MM.1S (cell line): ENCODE data around the gene NPFF.

ENCODE experiments used
- DNase-seq: peaks from one replicate; pipeline ENCODE4 v3.0.0-alpha.2; 2015
- H2AFZ ChIP-seq: fragments of 300-600 bp; sonication (generic); 2 replicates; pipeline ENCODE4 v1.6.0; 2016; ENCODE audit warnings: antibody characterized with exemption, low read length
- H3F3A ChIP-seq: fragments of 300-600 bp; sonication (generic); 2 replicates; pipeline ENCODE4 v1.6.1; 2016; ENCODE audit warnings: mild to moderate bottlenecking, antibody characterized with exemption, low read length, moderate library complexity, mixed read lengths; ENCODE audit not compliant: insufficient read depth
- H3K27ac ChIP-seq: fragments of 300-600 bp; sonication (generic); 2 replicates; pipeline ENCODE4 v1.5.1; 2016; ENCODE audit warnings: mild to moderate bottlenecking, low read length
- H3K27me3 ChIP-seq: fragments of 300-600 bp; sonication (generic); replicated peaks from 2 replicates; pipeline ENCODE4 v1.6.0; 2016; ENCODE audit warnings: low read length; ENCODE audit not compliant: insufficient read depth
- H3K36me3 ChIP-seq: fragments of 300-600 bp; sonication (generic); replicated peaks from 2 replicates; pipeline ENCODE4 v1.6.1; 2016; ENCODE audit warnings: mild to moderate bottlenecking, low read length, mixed read lengths; ENCODE audit not compliant: insufficient read depth
- H3K4me1 ChIP-seq: fragments of 300-600 bp; sonication (generic); 2 replicates; pipeline ENCODE4 v1.6.1; 2016; ENCODE audit warnings: low read length, mixed read lengths
- H3K4me2 ChIP-seq: fragments of 300-600 bp; sonication (generic); 2 replicates; pipeline ENCODE4 v1.6.0; 2016; ENCODE audit warnings: low read depth, low read length
- H3K4me3 ChIP-seq: fragments of 300-600 bp; sonication (generic); 2 replicates; pipeline ENCODE4 v1.5.1; 2016; ENCODE audit warnings: low read length, mixed read lengths
- H3K79me2 ChIP-seq: fragments of 300-600 bp; sonication (generic); 2 replicates; pipeline ENCODE4 v1.6.1; 2016; ENCODE audit warnings: mixed run types, low read length, mixed read lengths
- H3K9ac ChIP-seq: fragments of 300-600 bp; sonication (generic); 2 replicates; pipeline ENCODE4 v1.6.1; 2016; ENCODE audit warnings: low read length, mixed read lengths
- H3K9me2 ChIP-seq: fragments of 300-600 bp; sonication (generic); replicated peaks from 2 replicates; pipeline ENCODE4 v1.6.1; 2016; ENCODE audit warnings: mild to moderate bottlenecking, low read length, mixed read lengths; ENCODE audit not compliant: insufficient read depth
- H3K9me3 ChIP-seq: fragments of 300-600 bp; sonication (generic); replicated peaks from 2 replicates; pipeline ENCODE4 v1.6.1; 2016; ENCODE audit warnings: mild to moderate bottlenecking, low read length, mixed read lengths; ENCODE audit not compliant: insufficient read depth
- H4K20me1 ChIP-seq: fragments of 300-600 bp; sonication (generic); 2 replicates; pipeline ENCODE4 v1.6.1; 2016; ENCODE audit warnings: mild to moderate bottlenecking, low read length, moderate library complexity, mixed read lengths; ENCODE audit not compliant: insufficient read depth
- CTCF ChIP-seq: fragments of 300-600 bp; sonication (generic); IDR thresholded peaks from 2 replicates; pipeline ENCODE4 v1.5.1; 2016; ENCODE audit warnings: antibody characterized with exemption, low read length, mixed read lengths
- EZH2 ChIP-seq: fragments of 300-600 bp; sonication (generic); optimal IDR thresholded peaks from 2 replicates; pipeline ENCODE3; 2017; ENCODE audit warnings: low read depth, mild to moderate bottlenecking, antibody characterized with exemption, low read length, mixed read lengths
- EZH2phosphoT487 ChIP-seq: fragments of 300-600 bp; sonication (generic); IDR thresholded peaks from 2 replicates; pipeline ENCODE4 v1.6.1; 2018; ENCODE audit warnings: antibody characterized with exemption, low read length

Gene NPFF

DNA sequence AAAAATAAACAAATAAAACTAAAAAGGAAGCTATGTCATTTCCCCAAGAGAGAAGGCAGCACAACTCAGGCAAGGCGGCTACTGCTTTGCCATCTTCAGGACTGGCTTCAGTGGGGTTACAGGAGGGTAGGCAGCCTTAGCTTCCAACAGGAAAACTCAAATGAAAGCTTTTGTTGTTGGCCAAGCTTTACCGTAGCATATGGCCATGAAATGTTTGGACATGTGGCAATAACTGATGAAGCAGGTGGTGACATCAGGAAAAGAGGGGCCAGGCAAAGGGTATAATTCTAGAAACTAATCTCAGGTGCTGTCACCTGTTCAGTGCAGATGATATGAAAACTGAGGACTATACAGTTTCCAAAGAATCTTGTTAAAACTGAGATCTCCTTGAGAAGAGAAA, 22.8 kb upstream of the NPFF start:
- no peak overlapping the region for H3K27ac ChIP-seq

DNA sequence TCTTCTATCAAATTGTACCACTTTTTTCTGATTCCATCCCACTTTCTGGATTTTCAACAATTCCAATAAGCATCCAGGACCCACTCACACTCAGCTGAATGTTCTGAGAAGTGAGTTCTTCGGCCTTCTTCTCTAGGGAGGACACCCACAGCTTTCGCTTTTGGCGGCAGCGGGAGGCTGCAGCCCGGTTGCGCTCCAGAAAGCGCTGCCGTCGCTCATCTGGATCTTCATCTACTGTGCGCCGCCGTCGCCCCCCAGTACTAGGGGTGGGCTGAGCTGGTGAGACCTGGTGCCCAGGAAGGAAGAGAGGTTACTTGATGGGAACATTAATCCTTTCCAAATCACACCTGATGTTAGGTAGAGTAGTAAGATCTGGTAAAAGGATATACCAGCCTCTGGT, 17.2 kb upstream of the NPFF start:
- no peak overlapping the region for H3K9ac ChIP-seq
- H3K9me3 ChIP-seq, result no peaks in the 10 kb centered on the region
- H3K4me1 ChIP-seq, result no peaks in the 10 kb centered on the region
- no peak for DNase-seq
- no peaks in the 10 kb centered on the region for H3K27me3 ChIP-seq
- no peak overlapping the region for H3K4me2 ChIP-seq
- H3K36me3 ChIP-seq, result no peaks in the 10 kb centered on the region; the same call in 1 of the 2 replicates
- TF ChIP-seq EZH2phosphoT487 (no peak), CTCF (no peak), EZH2 (no peak)
- no peaks in the 10 kb centered on the region for H3K9me2 ChIP-seq
- H3K79me2 ChIP-seq, result no peaks in the 10 kb centered on the region
- no peaks in the 10 kb centered on the region for H4K20me1 ChIP-seq
- H3K27ac ChIP-seq, result no peak overlapping the region
- H3K4me3 ChIP-seq, result no peak overlapping the region
- H2AFZ ChIP-seq, result no peak overlapping the region
- H3F3A ChIP-seq, result no peaks in the 10 kb centered on the region

More for the DNA sequence above, 22.8 kb upstream of the NPFF start:
- no peaks in the 10 kb centered on the region for H3K36me3 ChIP-seq
- H2AFZ ChIP-seq, result no peak overlapping the region
- no peaks in the 10 kb centered on the region for H3F3A ChIP-seq
- H3K4me1 ChIP-seq, result no peaks in the 10 kb centered on the region
- H3K9me3 ChIP-seq, result no peaks in the 10 kb centered on the region
- H3K9me2 ChIP-seq, result no peaks in the 10 kb centered on the region
- DNase-seq, result no peak
- no peak overlapping the region for H3K9ac ChIP-seq
- TF ChIP-seq EZH2 (no peak), EZH2phosphoT487 (no peak), CTCF (no peak)
- H3K4me2 ChIP-seq, result no peak overlapping the region
- H3K27me3 ChIP-seq, result no peaks in the 10 kb centered on the region
- H4K20me1 ChIP-seq, result no peaks in the 10 kb centered on the region
- no peak overlapping the region for H3K4me3 ChIP-seq
- no peaks in the 10 kb centered on the region for H3K79me2 ChIP-seq

DNA sequence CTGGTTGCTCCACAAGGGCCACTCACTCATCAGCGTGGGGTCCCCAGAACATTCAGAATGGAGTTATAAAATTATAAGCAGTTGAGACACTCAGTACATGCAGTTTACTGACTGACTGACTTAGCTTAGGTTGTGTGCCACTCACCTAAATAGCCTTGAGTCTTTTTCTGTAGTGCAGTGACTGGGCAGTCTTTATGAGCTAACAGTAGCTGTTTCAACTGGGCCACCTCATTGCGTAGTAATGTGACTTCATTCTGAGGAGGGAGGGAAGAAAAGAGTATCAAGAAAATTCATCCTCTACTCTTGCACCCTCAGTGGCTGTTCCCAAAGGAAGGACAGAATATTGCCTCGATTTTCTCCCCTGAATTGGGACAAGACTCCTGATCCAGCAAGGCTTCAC, 15.8 kb upstream of the NPFF start:
- H3K79me2 ChIP-seq, result no peaks in the 10 kb centered on the region
- H3K4me3 ChIP-seq, result no peak overlapping the region
- H3K36me3 ChIP-seq, result no peaks in the 10 kb centered on the region; the same call in 1 of the 2 replicates
- H3K9me2 ChIP-seq, result no peaks in the 10 kb centered on the region
- H3K4me1 ChIP-seq, result no peaks in the 10 kb centered on the region
- H3K27me3 ChIP-seq, result no peaks in the 10 kb centered on the region
- no peak overlapping the region for H2AFZ ChIP-seq
- H3K4me2 ChIP-seq, result no peak overlapping the region
- no peaks in the 10 kb centered on the region for H3K9me3 ChIP-seq
- TF ChIP-seq CTCF, result no peak
- no peak for TF ChIP-seq EZH2
- no peak for TF ChIP-seq EZH2phosphoT487
- H4K20me1 ChIP-seq, result no peaks in the 10 kb centered on the region
- no peak overlapping the region for H3K27ac ChIP-seq
- H3K9ac ChIP-seq, result no peak overlapping the region
- H3F3A ChIP-seq, result no peaks in the 10 kb centered on the region
- no peak for DNase-seq
